Measurements from ENCODE around the gene OR6B1. TPM values are rescaled to one million over a fixed set of nuclear protein-coding genes. Genes with fewer than 3 reads are reported as not detected.

OR6B1 gene
- total and polyA plus RNA-seq, 5 donors = not detected

DNA sequence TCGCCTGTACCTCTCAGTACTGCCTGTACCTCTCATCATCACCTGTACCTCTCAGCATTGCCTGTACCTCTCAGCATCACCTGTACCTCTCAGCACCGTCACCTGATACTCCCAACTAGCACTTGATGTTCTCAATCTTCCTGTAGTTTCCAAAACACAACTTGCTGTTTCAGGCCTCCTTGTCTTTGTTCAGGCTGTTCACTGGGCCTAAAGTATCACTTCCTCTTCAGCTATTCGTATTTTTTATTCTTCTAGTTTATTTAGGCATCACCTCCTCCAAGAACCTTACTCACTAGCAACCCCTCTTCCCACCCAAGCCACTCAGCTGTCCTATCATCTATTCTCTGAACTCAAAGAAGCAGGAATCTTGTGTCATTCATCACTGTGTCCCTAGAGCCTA, 24.1 kb downstream of the OR6B1 start:
- DNase-seq (no peak), ATAC-seq (no peak)
- Histone ChIP-seq H3K27me3 (ENCODE audit: control insufficient read depth, insufficient read depth) (no peaks in the 10 kb centered on the region), H3K4me3 (ENCODE audit: low read length) (no peak overlapping the region), H3K9me3 (ENCODE audit: control insufficient read depth, low read length) (no peaks in the 10 kb centered on the region), H3K4me1 (ENCODE audit: control insufficient read depth, insufficient read depth, low read length) (no peaks in the 10 kb centered on the region), H3K27ac (ENCODE audit: low read length) (no peak overlapping the region)
- WGBS = 76% methylated on average over 3 of the region's 3 CpGs
- intact Hi-C loops (cut with DNase I) = no loop called here

DNA sequence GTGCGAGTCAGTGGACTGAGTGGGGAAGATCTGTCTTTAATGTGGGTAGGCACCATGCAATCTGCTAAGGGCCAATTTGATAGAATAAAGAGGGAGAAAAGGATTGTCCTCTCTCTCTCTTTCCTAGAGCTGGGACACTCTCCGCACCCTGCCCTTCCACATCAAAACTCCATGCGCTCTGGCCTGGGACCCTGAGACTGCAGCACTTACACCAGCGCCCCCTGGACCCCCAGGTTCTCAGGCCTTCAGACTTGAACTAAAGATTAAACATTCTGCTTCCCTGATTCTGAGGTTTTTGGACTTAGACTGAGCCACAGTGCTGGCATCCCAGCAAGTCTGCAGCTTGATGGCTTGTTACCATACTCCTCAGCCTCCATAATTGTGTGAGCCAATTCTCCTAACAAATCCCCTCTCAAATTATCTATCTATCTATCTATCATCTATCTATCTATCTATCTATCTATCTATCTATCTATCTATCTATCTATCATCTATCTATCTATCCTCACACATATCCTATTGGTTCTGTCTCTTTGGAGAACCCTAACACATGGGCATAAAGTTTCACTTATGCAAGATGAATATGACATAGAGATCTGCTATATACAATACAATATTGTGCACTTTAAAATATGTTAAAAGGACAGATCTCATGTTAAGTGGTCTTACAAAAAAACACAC, 26.2 kb downstream of the OR6B1 start:
- H3K27me3 ChIP-seq (ENCODE audit: control insufficient read depth, insufficient read depth) = no peaks in the 10 kb centered on the region
- no peak overlapping the region for H3K27ac ChIP-seq (ENCODE audit: low read length)
- H3K9me3 ChIP-seq (ENCODE audit: control insufficient read depth, low read length) = no peaks in the 10 kb centered on the region
- intact Hi-C loops (cut with DNase I) = no loop called here
- 55% methylated on average over 4 of the region's 4 CpGs for WGBS
- DNase-seq = no peak
- no peak for ATAC-seq
- no peak overlapping the region for H3K4me3 ChIP-seq (ENCODE audit: low read length)
- no peaks in the 10 kb centered on the region for H3K4me1 ChIP-seq (ENCODE audit: control insufficient read depth, insufficient read depth, low read length)

DNA sequence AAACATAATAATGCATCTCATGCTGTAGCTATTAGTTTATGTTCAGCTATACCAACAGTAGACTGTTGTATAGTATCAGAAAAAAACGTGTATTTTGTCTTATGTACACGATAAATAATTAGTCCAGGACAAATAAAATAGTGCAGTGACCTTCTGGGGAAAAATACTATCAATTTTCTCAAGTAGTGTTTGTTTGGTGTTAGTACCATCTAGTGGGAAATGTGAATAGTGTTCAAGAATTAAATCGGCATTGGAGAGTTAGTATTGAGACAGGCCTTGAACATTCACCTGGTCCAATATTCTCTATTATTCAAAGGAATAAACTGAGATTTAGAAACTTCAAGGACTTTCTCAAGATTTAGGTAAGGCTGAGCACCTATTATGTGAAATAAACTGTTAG, 26.9 kb downstream of the OR6B1 start:
- Histone ChIP-seq H3K27me3 (ENCODE audit: control insufficient read depth, insufficient read depth) (no peaks in the 10 kb centered on the region), H3K4me3 (ENCODE audit: low read length) (no peak overlapping the region), H3K4me1 (ENCODE audit: control insufficient read depth, insufficient read depth, low read length) (no peaks in the 10 kb centered on the region), H3K27ac (ENCODE audit: low read length) (no peak overlapping the region), H3K9me3 (ENCODE audit: control insufficient read depth, low read length) (no peaks in the 10 kb centered on the region)
- DNase-seq (no peak), ATAC-seq (no peak)
- 14% methylated on average over 3 of the region's 3 CpGs for WGBS
- intact Hi-C loops (cut with DNase I) = no loop called here

DNA sequence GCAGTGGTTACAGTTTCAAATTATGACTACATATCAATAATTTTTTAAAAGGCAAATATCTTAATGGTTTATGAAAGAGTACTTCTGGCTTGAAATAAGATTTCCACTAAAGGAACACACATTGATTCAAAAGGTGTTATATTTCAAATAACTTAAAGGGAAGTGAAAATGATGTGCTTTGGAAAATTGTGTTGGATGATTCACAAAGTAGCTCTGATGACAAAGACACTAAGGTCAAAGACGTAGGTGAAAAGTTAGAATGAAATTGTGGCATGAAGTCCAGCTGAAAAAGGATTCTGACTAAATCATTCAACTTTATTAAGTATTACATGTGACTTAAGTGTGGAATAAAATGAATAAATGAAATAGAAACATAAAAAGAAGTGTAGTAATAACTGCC, 27.9 kb downstream of the OR6B1 start:
- H3K4me1 ChIP-seq (ENCODE audit: control insufficient read depth, insufficient read depth, low read length) = no peaks in the 10 kb centered on the region
- intact Hi-C loops (cut with DNase I) = no loop called here
- ATAC-seq (no peak), DNase-seq (no peak)
- no peaks in the 10 kb centered on the region for H3K27me3 ChIP-seq (ENCODE audit: control insufficient read depth, insufficient read depth)
- H3K4me3 ChIP-seq (ENCODE audit: low read length) = no peak overlapping the region
- H3K9me3 ChIP-seq (ENCODE audit: control insufficient read depth, low read length) = no peaks in the 10 kb centered on the region
- WGBS = 53% methylated on average over 1 of the region's 1 CpG
- no peak overlapping the region for H3K27ac ChIP-seq (ENCODE audit: low read length)

DNA sequence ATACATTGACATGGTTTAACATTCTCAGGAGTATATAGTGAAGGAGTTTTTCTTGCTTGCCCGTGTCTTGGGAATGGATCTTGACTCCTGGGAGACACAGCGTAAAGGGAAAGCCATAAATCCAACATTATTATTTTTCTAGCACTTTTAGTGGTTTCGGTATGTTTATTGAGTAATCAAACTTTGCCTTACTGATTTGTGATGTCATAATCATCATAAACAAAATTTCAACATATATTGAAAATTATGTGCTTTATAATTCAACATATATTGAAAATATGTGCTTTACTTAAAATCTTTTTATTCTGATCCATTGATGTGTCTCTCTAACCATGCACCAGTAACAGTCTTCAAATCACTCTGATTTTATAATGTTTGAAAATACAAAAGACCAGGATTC, 28.4 kb downstream of the OR6B1 start:
- Histone ChIP-seq H3K4me3 (ENCODE audit: low read length) (no peak overlapping the region), H3K27ac (ENCODE audit: low read length) (no peak overlapping the region), H3K4me1 (ENCODE audit: control insufficient read depth, insufficient read depth, low read length) (no peaks in the 10 kb centered on the region), H3K27me3 (ENCODE audit: control insufficient read depth, insufficient read depth) (no peaks in the 10 kb centered on the region), H3K9me3 (ENCODE audit: control insufficient read depth, low read length) (no peaks in the 10 kb centered on the region)
- 90% methylated on average over 3 of the region's 3 CpGs for WGBS
- intact Hi-C loops (cut with DNase I) = no loop called here
- ATAC-seq (no peak), DNase-seq (no peak)

DNA sequence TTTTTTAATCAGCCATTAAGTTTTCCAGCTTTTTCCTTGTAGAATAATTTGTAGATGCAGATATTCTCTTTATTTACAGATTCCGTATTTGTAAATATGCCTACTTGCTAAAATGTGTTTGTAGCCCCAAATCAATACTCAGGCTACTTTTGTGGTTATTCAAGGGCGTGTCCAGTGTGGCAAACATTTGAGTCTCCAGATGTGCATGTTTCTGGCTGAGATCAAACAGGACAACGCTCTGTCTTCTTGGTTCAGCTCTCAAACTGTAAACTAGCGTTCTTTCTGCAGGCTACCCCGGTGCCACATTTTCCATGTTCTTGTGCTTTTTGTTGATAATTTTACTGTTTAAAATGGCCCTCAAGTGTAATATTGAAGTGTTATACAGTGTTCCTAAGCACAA, 32.4 kb downstream of the OR6B1 start:
- Histone ChIP-seq H3K27ac (ENCODE audit: low read length) (no peak overlapping the region), H3K4me3 (ENCODE audit: low read length) (no peak overlapping the region), H3K27me3 (ENCODE audit: control insufficient read depth, insufficient read depth) (no peaks in the 10 kb centered on the region), H3K9me3 (ENCODE audit: control insufficient read depth, low read length) (no peaks in the 10 kb centered on the region), H3K4me1 (ENCODE audit: control insufficient read depth, insufficient read depth, low read length) (no peaks in the 10 kb centered on the region)
- ATAC-seq (no peak), DNase-seq (no peak)
- intact Hi-C loops (cut with DNase I) = no loop called here
- WGBS = 85% methylated on average over 5 of the region's 5 CpGs

DNA sequence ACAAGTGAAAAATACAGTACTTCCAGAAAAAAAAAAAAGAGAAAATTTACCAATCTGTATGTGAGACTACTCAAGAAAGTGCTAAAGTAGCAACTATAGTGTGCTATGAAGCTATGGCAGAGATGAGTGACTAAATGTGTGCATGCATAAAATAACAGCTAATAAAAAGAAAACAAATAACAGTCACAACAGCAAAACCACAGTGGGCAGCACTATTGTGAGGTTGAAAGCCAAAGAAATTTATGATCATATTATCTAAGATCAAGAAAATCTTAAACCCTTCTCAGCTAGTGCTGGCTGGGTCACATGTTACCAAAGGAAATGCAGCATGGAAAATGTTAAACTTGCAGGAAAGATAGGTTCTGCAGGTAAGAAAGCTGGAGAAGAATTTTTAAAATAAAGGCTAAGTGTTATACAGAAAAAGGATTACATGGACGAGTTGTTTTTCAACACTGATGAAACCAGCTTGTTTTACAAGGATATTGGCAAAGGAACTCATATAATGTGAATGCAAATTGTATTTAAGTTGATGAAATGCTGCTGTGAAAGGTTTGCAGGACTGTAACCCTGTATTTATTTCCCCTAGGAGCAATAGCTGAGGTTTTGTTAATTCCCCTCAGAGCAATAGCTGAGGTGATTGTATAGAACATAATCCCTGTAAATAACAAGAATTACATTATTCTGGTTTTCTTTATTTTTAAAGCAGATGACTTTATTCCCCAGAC, 33.0 kb downstream of the OR6B1 start:
- no peaks in the 10 kb centered on the region for H3K9me3 ChIP-seq (ENCODE audit: control insufficient read depth, low read length)
- H3K4me3 ChIP-seq (ENCODE audit: low read length) = no peak overlapping the region
- WGBS = 47% methylated on average over 1 of the region's 1 CpG
- DNase-seq (no peak), ATAC-seq (no peak)
- no peaks in the 10 kb centered on the region for H3K27me3 ChIP-seq (ENCODE audit: control insufficient read depth, insufficient read depth)
- intact Hi-C loops (cut with DNase I) = no loop called here
- H3K27ac ChIP-seq (ENCODE audit: low read length) = no peak overlapping the region
- no peaks in the 10 kb centered on the region for H3K4me1 ChIP-seq (ENCODE audit: control insufficient read depth, insufficient read depth, low read length)

DNA sequence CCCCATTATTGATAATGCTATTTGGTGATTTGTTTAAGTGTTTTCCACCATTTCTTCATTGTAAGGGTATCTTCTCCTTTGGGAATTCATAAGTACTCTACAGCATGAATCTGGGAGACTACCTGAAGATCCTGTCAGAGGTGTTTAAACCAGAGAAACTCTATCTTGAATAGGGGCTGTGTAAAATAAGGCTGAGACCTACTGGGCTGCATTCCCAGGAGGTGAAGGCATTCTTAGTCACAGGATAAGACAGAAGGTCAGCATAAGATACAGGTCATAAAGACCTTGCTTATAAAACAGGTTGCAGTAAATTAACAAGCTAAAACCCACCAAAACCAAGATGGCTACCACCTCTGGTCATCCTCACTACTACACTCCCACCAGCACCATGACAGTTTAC, 35.3 kb downstream of the OR6B1 start:
- DNase-seq (no peak), ATAC-seq (no peak)
- Histone ChIP-seq H3K4me1 (ENCODE audit: control insufficient read depth, insufficient read depth, low read length) (no peaks in the 10 kb centered on the region), H3K9me3 (ENCODE audit: control insufficient read depth, low read length) (no peaks in the 10 kb centered on the region), H3K4me3 (ENCODE audit: low read length) (no peak overlapping the region), H3K27me3 (ENCODE audit: control insufficient read depth, insufficient read depth) (no peaks in the 10 kb centered on the region), H3K27ac (ENCODE audit: low read length) (no peak overlapping the region)
- intact Hi-C loops (cut with DNase I) = no loop called here

DNA sequence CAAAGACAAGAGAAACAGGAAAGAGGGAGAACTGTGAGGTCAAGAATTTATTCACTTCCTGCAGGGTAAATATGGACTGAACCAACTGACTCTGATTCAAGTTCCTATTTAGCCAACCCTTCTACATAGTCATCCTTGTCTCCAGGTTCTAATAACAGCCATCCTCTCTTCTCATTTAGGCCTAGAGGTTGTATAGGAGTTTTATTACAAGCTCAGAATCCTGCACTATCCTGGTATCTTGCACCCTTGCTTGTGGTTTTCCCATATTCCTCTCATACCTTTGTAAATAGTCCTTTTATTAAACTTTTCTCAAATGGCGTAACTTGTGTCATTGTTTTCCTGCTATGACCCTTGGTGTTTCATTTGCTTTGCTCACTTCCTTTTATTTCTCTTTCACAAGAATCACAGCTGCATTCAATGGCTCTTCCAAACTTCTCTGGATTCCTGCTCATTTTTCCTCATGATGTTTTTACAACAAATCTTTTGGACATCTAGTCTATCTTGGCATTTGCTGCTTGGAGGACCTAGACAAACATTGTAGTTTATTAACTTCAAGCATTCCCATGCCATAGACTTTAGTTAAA, 36.3 kb downstream of the OR6B1 start:
- Histone ChIP-seq H3K27ac (ENCODE audit: low read length) (no peak overlapping the region), H3K9me3 (ENCODE audit: control insufficient read depth, low read length) (no peaks in the 10 kb centered on the region), H3K27me3 (ENCODE audit: control insufficient read depth, insufficient read depth) (no peaks in the 10 kb centered on the region), H3K4me1 (ENCODE audit: control insufficient read depth, insufficient read depth, low read length) (no peaks in the 10 kb centered on the region), H3K4me3 (ENCODE audit: low read length) (no peak overlapping the region)
- ATAC-seq (no peak), DNase-seq (no peak)
- intact Hi-C loops (cut with DNase I) = no loop called here
- WGBS = 84% methylated on average over 1 of the region's 1 CpG

DNA sequence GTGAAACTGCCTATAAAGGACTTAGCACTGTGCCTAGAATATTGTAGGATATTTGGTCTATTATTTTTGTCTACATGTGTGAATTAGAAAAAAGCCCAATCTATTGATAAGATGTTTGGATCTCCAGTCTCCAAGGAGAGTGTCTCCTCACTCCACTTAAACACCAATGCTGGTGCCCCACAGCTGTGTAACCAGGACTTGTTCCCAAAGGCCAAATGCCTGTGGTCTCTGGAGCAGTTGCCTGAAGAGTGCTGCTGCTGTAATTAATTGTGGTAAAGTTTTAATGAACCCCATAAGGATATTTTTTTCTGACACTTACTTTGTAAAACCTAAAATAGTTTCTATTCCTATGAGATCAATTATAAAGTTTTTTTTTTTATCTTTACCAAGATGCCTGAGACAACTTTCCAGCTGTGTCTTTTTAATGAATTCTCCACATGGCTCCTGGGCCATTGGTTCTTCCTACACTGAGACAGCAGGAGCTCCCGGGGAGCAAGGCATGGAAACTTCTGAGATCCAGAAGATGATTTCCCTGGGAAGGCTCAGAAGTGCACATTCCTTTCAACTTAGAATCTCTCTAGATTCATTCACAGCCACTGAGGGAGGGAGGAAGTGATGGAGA, 37.4 kb downstream of the OR6B1 start:
- H3K4me3 ChIP-seq (ENCODE audit: low read length) = no peak overlapping the region
- H3K27ac ChIP-seq (ENCODE audit: low read length) = no peak overlapping the region
- DNase-seq = no peak
- ATAC-seq = no peak
- 43% methylated on average over 1 of the region's 1 CpG for WGBS
- no peaks in the 10 kb centered on the region for H3K9me3 ChIP-seq (ENCODE audit: control insufficient read depth, low read length)
- H3K4me1 ChIP-seq (ENCODE audit: control insufficient read depth, insufficient read depth, low read length) = no peaks in the 10 kb centered on the region
- H3K27me3 ChIP-seq (ENCODE audit: control insufficient read depth, insufficient read depth) = no peaks in the 10 kb centered on the region
- intact Hi-C loops (cut with DNase I) = no loop called here

DNA sequence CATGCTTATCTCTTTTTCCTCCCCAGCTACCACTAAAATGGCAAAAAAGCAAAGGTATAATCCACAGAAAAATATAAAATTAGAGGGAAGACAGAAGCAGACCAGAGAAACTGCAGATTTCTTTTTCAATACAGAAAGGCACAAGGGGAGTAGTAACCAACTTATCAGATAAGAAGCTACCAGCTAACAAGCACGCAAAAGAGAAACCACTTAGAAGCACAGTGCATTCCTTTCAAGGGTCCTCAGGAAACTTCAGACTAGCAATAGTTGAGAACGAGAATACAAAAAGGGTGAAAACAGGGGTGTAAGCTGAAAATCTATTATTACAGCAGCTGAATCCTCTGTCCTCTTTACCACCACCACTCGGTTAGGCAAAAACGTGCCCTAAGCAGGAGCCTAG, 38.8 kb downstream of the OR6B1 start:
- Histone ChIP-seq H3K4me1 (ENCODE audit: control insufficient read depth, insufficient read depth, low read length) (no peaks in the 10 kb centered on the region), H3K9me3 (ENCODE audit: control insufficient read depth, low read length) (no peaks in the 10 kb centered on the region), H3K27me3 (ENCODE audit: control insufficient read depth, insufficient read depth) (no peaks in the 10 kb centered on the region), H3K4me3 (ENCODE audit: low read length) (no peak overlapping the region), H3K27ac (ENCODE audit: low read length) (no peak overlapping the region)
- intact Hi-C loops (cut with DNase I) = no loop called here
- WGBS = 66% methylated on average over 4 of the region's 4 CpGs
- no peak for DNase-seq
- ATAC-seq = no peak

Data from right cardiac atrium (tissue), 5 donors.